ENCODE results near the gene FTSJ1.
"Not testable (repeated sequence)": the region's sequence is repeated elsewhere in the genome, so short reads cannot be mapped to it uniquely, and the experiment has no call there.

The FTSJ1 gene

DNA sequence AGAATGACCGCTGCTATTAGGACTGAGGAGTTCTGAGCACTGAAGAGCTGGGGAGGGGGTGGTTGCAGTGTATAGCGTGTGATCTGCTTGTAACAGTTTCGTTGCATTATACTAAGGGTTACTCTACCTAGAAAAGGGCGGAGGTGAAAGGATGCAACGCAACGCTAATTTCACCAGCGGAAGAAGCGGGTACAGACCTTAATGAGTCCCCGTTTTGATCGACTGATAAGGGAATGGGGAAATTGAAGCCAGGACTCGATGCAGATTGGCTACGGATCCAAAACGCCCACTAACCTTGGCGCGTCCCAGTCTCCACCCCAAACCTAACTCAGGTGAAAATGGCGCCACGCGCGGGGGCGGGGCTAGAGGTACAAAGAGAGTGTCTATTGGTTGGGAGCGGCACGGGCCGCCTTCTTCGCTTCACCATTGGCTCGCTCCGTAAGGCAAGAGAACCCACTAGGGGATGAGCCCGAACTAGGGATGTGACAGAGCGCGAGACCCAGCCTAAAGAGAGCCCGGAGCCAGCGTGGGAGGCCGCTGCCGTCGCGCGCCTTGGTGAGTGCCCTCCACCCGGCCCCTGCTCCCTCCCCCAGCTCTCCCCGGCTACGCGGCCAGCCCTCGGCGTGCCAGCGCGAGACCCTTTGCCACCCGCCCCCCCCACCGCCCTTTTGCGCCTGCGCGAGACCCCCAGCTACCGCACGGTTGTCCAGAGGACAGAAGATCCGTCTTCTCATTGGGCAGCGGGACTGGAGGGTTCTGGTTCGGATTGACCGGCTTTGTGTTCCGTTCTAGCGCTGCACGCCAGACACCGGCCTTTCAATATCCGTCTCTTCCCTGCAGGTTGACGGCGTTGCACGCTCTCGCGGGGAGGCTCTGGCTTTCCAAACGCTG lies 45.6 kb downstream of the FTSJ1 start, which contains the start of gene EBP:
Gene EBP, plus strand, starts transcription at position 456 of the 891 bp plus-strand sequence. CDS start 1,964 bp downstream, outside the sequence.
- Histone ChIP-seq H3K79me1 (ENCODE audit: low read length) (no peaks in the 10 kb centered on the region), H3K4ac (ENCODE audit: low read depth, low read length) (no peak within 1 kb of the TSS), H4K5ac (ENCODE audit: low read length) (no peak within 1 kb of the TSS), H3K27me3 (ENCODE audit: insufficient read depth, low read length, poor library complexity) (no peaks in the 10 kb centered on the region), H3K56ac (ENCODE audit: low read length) (peak within 1 kb of the TSS; percentile 89), H3K27ac (ENCODE audit: low read depth, low read length) (peak within 1 kb of the TSS; percentile 73), H3K18ac (ENCODE audit: low read length) (peak within 1 kb of the TSS; percentile 44), H3K4me2 (ENCODE audit: low read length) (peak within 1 kb of the TSS; percentile 67), H3K79me2 (ENCODE audit: control insufficient read depth, insufficient read depth, low read length) (peaks cover 5% of the 10 kb centered on the region), H3K4me3 (ENCODE audit: low read length) (peak within 1 kb of the TSS; percentile 87), H3K9ac (ENCODE audit: low read length) (peak within 1 kb of the TSS; percentile 92), H3K36me3 (ENCODE audit: control insufficient read depth, insufficient read depth, low read length) (no peaks in the 10 kb centered on the region), H3K23ac (ENCODE audit: low read length) (peak within 1 kb of the TSS; percentile 24), H3K4me1 (ENCODE audit: control insufficient read depth, low read depth, low read length) (no peaks in the 10 kb centered on the region), H2BK120ac (ENCODE audit: low read depth, low read length) (no peak within 1 kb of the TSS), H2BK15ac (replicated peaks; ENCODE audit: low read depth) (no peak within 1 kb of the TSS), H4K8ac (ENCODE audit: low read depth, low read length) (no peak within 1 kb of the TSS), H2AK5ac (ENCODE audit: low read length) (no peak within 1 kb of the TSS), H2BK5ac (ENCODE audit: low read length) (peak within 1 kb of the TSS; percentile 63)
- no CpG with 5 or more reads among the region's 66 CpGs for WGBS (ENCODE audit: extremely low coverage, insufficient coverage, low lambda C conversion rate)
- peak; percentile 95 for DNase-seq

DNA sequence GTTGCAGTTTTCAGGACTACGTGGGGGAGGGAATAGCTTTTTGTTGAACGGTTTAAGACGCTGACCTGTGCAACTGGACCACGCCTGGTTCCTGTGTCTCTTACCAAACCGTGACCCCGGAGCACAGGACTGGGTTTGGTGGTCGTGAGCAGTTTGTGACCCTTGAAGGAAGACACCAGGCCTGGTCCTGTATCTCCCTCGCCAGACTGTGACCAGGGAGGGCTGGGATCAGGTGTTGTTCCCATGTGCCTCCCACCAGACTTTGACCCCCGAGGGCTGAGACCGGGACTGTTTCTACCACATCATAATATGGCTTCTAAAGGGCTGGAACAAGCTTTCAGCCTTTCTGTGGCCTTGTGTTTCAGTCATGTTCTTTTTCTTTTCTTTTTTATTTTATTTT lies 46.3 kb downstream of the FTSJ1 start:
- Histone ChIP-seq H4K8ac (ENCODE audit: low read depth, low read length) (no peak overlapping the region), H3K4me3 (ENCODE audit: low read length) (peak overlapping the region; percentile 87), H4K5ac (ENCODE audit: low read length) (no peak overlapping the region), H3K79me2 (ENCODE audit: control insufficient read depth, insufficient read depth, low read length) (peaks cover 5% of the 10 kb centered on the region), H3K36me3 (ENCODE audit: control insufficient read depth, insufficient read depth, low read length) (no peaks in the 10 kb centered on the region), H3K4me2 (ENCODE audit: low read length) (peak overlapping the region; percentile 67), H3K9ac (ENCODE audit: low read length) (peak overlapping the region; percentile 92), H3K18ac (ENCODE audit: low read length) (peak overlapping the region; percentile 25), H3K79me1 (ENCODE audit: low read length) (no peaks in the 10 kb centered on the region), H2BK5ac (ENCODE audit: low read length) (no peak overlapping the region), H3K27ac (ENCODE audit: low read depth, low read length) (peak overlapping the region; percentile 73), H2BK120ac (ENCODE audit: low read depth, low read length) (no peak overlapping the region), H3K23ac (ENCODE audit: low read length) (peak overlapping the region; percentile 24), H3K4ac (ENCODE audit: low read depth, low read length) (no peak overlapping the region), H3K4me1 (ENCODE audit: control insufficient read depth, low read depth, low read length) (no peaks in the 10 kb centered on the region), H2AK5ac (ENCODE audit: low read length) (no peak overlapping the region), H3K56ac (ENCODE audit: low read length) (peak overlapping the region; percentile 89), H3K27me3 (ENCODE audit: insufficient read depth, low read length, poor library complexity) (no peaks in the 10 kb centered on the region), H2BK15ac (replicated peaks; ENCODE audit: low read depth) (no peak overlapping the region)
- WGBS (ENCODE audit: extremely low coverage, insufficient coverage, low lambda C conversion rate), result no CpG with 5 or more reads among the region's 10 CpGs
- DNase-seq, result no peak

DNA sequence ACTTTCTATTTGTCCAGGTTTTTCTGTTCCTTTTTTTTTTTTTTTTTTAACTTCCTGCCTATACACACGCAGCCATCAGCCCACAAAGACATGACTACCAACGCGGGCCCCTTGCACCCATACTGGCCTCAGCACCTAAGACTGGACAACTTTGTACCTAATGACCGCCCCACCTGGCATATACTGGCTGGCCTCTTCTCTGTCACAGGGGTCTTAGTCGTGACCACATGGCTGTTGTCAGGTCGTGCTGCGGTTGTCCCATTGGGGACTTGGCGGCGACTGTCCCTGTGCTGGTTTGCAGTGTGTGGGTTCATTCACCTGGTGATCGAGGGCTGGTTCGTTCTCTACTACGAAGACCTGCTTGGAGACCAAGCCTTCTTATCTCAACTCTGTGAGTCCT lies 47.7 kb downstream of the FTSJ1 start:
- Histone ChIP-seq H3K79me2 (ENCODE audit: control insufficient read depth, insufficient read depth, low read length) (peaks cover 5% of the 10 kb centered on the region), H3K27ac (ENCODE audit: low read depth, low read length) (no peak overlapping the region), H3K4ac (ENCODE audit: low read depth, low read length) (no peak overlapping the region), H3K4me2 (ENCODE audit: low read length) (no peak overlapping the region), H3K23ac (ENCODE audit: low read length) (no peak overlapping the region), H3K18ac (ENCODE audit: low read length) (no peak overlapping the region), H3K4me1 (ENCODE audit: control insufficient read depth, low read depth, low read length) (no peaks in the 10 kb centered on the region), H4K8ac (ENCODE audit: low read depth, low read length) (no peak overlapping the region), H2BK15ac (replicated peaks; ENCODE audit: low read depth) (no peak overlapping the region), H3K56ac (ENCODE audit: low read length) (no peak overlapping the region), H3K36me3 (ENCODE audit: control insufficient read depth, insufficient read depth, low read length) (no peaks in the 10 kb centered on the region), H2AK5ac (ENCODE audit: low read length) (no peak overlapping the region), H3K9ac (ENCODE audit: low read length) (no peak overlapping the region), H3K79me1 (ENCODE audit: low read length) (no peaks in the 10 kb centered on the region), H2BK5ac (ENCODE audit: low read length) (no peak overlapping the region), H3K27me3 (ENCODE audit: insufficient read depth, low read length, poor library complexity) (no peaks in the 10 kb centered on the region), H4K5ac (ENCODE audit: low read length) (no peak overlapping the region), H2BK120ac (ENCODE audit: low read depth, low read length) (no peak overlapping the region), H3K4me3 (ENCODE audit: low read length) (no peak overlapping the region)
- WGBS (ENCODE audit: extremely low coverage, insufficient coverage, low lambda C conversion rate), result no CpG with 5 or more reads among the region's 12 CpGs
- DNase-seq, result no peak

DNA sequence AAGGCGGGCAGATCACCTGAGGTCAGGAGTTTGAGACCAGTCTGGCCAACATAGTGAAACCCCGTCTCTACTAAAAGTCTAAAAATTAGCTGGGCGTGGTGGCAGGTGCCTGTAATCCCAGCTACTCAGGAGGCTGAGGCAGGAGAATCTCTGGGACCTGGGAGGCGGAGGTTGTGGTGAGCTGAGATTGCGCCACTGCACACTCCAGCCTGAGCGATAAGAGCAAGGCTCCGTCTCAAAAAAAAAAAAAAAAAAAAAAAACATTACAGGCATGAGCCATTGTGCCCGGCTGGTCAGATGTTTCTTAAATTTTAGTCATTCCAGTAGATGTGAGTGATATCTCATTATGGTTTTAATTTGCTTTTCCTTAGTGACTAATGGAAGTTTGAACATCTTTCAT lies 49.9 kb downstream of the FTSJ1 start:
- not testable (repeated sequence) for H3K9ac ChIP-seq (ENCODE audit: low read length); H2BK120ac ChIP-seq (ENCODE audit: low read depth, low read length); H3K36me3 ChIP-seq (ENCODE audit: control insufficient read depth, insufficient read depth, low read length); H2AK5ac ChIP-seq (ENCODE audit: low read length); H3K79me2 ChIP-seq (ENCODE audit: control insufficient read depth, insufficient read depth, low read length); H4K8ac ChIP-seq (ENCODE audit: low read depth, low read length); H3K4me2 ChIP-seq (ENCODE audit: low read length); H3K27me3 ChIP-seq (ENCODE audit: insufficient read depth, low read length, poor library complexity); H3K4ac ChIP-seq (ENCODE audit: low read depth, low read length); H2BK5ac ChIP-seq (ENCODE audit: low read length); H3K4me3 ChIP-seq (ENCODE audit: low read length); H4K5ac ChIP-seq (ENCODE audit: low read length); H2BK15ac ChIP-seq (replicated peaks; ENCODE audit: low read depth); H3K23ac ChIP-seq (ENCODE audit: low read length); DNase-seq; H3K4me1 ChIP-seq (ENCODE audit: control insufficient read depth, low read depth, low read length); H3K27ac ChIP-seq (ENCODE audit: low read depth, low read length); H3K79me1 ChIP-seq (ENCODE audit: low read length); H3K56ac ChIP-seq (ENCODE audit: low read length); H3K18ac ChIP-seq (ENCODE audit: low read length)
- no CpG with 5 or more reads among the region's 8 CpGs for WGBS (ENCODE audit: extremely low coverage, insufficient coverage, low lambda C conversion rate)

DNA sequence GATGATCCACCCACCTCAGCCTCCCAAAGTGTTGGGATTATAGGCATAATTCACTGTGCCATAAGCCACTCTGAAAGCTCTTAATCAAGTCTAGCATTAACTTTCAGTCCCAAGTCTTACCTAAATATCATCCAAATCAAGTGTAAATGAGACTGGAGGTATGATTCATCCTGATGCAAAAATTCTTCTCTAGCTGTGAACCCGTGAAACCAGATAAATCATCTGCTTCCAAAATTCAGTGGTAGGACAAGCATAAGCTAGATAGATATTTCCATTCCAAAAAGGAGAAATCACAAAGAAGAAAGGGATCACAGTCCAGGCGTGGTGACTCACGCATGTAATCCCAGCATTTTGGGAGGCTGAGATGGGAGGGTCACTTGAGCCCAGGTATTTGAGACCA lies 54.7 kb downstream of the FTSJ1 start:
- no peak overlapping the region for H3K4me3 ChIP-seq (ENCODE audit: low read length)
- H3K4me1 ChIP-seq (ENCODE audit: control insufficient read depth, low read depth, low read length), result no peaks in the 10 kb centered on the region
- H3K4ac ChIP-seq (ENCODE audit: low read depth, low read length), result no peak overlapping the region
- no peak overlapping the region for H2AK5ac ChIP-seq (ENCODE audit: low read length)
- H3K27ac ChIP-seq (ENCODE audit: low read depth, low read length), result no peak overlapping the region
- no CpG with 5 or more reads among the region's 3 CpGs for WGBS (ENCODE audit: extremely low coverage, insufficient coverage, low lambda C conversion rate)
- H3K18ac ChIP-seq (ENCODE audit: low read length), result no peak overlapping the region
- H3K79me2 ChIP-seq (ENCODE audit: control insufficient read depth, insufficient read depth, low read length), result no peaks in the 10 kb centered on the region
- no peaks in the 10 kb centered on the region for H3K79me1 ChIP-seq (ENCODE audit: low read length)
- H2BK5ac ChIP-seq (ENCODE audit: low read length), result no peak overlapping the region
- no peaks in the 10 kb centered on the region for H3K36me3 ChIP-seq (ENCODE audit: control insufficient read depth, insufficient read depth, low read length)
- H3K4me2 ChIP-seq (ENCODE audit: low read length), result no peak overlapping the region
- no peak overlapping the region for H2BK120ac ChIP-seq (ENCODE audit: low read depth, low read length)
- no peak overlapping the region for H4K8ac ChIP-seq (ENCODE audit: low read depth, low read length)
- H3K9ac ChIP-seq (ENCODE audit: low read length), result no peak overlapping the region
- H3K27me3 ChIP-seq (ENCODE audit: insufficient read depth, low read length, poor library complexity), result no peaks in the 10 kb centered on the region
- H3K56ac ChIP-seq (ENCODE audit: low read length), result no peak overlapping the region
- H4K5ac ChIP-seq (ENCODE audit: low read length), result no peak overlapping the region
- no peak overlapping the region for H3K23ac ChIP-seq (ENCODE audit: low read length)
- DNase-seq, result no peak
- no peak overlapping the region for H2BK15ac ChIP-seq (replicated peaks; ENCODE audit: low read depth)

Data from mesendoderm (in vitro differentiated cells).